HepG2 (cell line): ENCODE measurements around the gene SPG7. TPM values are rescaled to one million over a fixed set of nuclear protein-coding genes. Genes with fewer than 3 reads are reported as not detected.

ENCODE experiments used
- CBX1 ChIP-seq: IDR thresholded peaks from one replicate; pipeline ENCODE4 v1.6.1; 2016; ENCODE audit warnings: antibody characterized with exemption, low read depth
- FOXP4 ChIP-seq: sonication (generic); formaldehyde crosslinking; IDR thresholded peaks from 2 replicates; pipeline ENCODE4 v1.4.0; 2020; ENCODE audit warnings: missing genetic modification reagents
- RBFOX2 ChIP-seq: fragments of 200-400 bp; formaldehyde crosslinking; IDR thresholded peaks from 2 replicates; pipeline ENCODE4 v1.6.1; 2017; ENCODE audit warnings: low read depth, mild to moderate bottlenecking, low read length
- REL ChIP-seq: sonication (generic); formaldehyde crosslinking; conservative IDR thresholded peaks from 2 replicates; pipeline ENCODE4 v1.8.0; 2022; ENCODE audit warnings: mild to moderate bottlenecking, missing genetic modification reagents, moderate library complexity
- TOPORS ChIP-seq: sonication (generic); formaldehyde crosslinking; IDR thresholded peaks from 2 replicates; pipeline ENCODE4 v1.8.0; 2023; ENCODE audit warnings: mild to moderate bottlenecking, missing genetic modification reagents
- XRCC5 ChIP-seq: fragments of 200-400 bp; formaldehyde crosslinking; optimal IDR thresholded peaks from 2 replicates; pipeline ENCODE3; 2017; ENCODE audit warnings: mild to moderate bottlenecking, low read length
- ZBTB7B ChIP-seq: sonication (generic); formaldehyde crosslinking; IDR thresholded peaks from 2 replicates; pipeline ENCODE4 v1.4.0; 2020; ENCODE audit warnings: missing genetic modification reagents
- ZIK1 ChIP-seq: sonication (generic); formaldehyde crosslinking; IDR thresholded peaks from 2 replicates; pipeline ENCODE4 v1.5.0; 2020; ENCODE audit warnings: mild to moderate bottlenecking, low read depth, missing genetic modification reagents, borderline replicate concordance
- ZMYM3 ChIP-seq: sonication (generic); formaldehyde crosslinking; IDR thresholded peaks from 2 replicates; pipeline ENCODE4 v1.5.1; 2020; ENCODE audit warnings: mild to moderate bottlenecking, missing genetic modification reagents
- ZNF430 ChIP-seq: sonication (generic); formaldehyde crosslinking; IDR thresholded peaks from 2 replicates; pipeline ENCODE4 v1.9.0; 2021; ENCODE audit warnings: mild to moderate bottlenecking, missing genetic modification reagents
- ZNF574 ChIP-seq: sonication (generic); formaldehyde crosslinking; IDR thresholded peaks from 2 replicates; pipeline ENCODE4 v1.4.0; 2020; ENCODE audit warnings: missing genetic modification reagents
- ZNF652 ChIP-seq: IDR thresholded peaks from 2 replicates; pipeline ENCODE4 v1.6.1; 2016; ENCODE audit warnings: low read depth, borderline replicate concordance
- ZZZ3 ChIP-seq: sonication (generic); formaldehyde crosslinking; IDR thresholded peaks from 2 replicates; pipeline ENCODE4 v1.4.0; 2020; ENCODE audit warnings: missing genetic modification reagents, mild to moderate bottlenecking, borderline replicate concordance
- polyA plus RNA-seq, 8 experiments: library from polyadenylated mRNA; depleted of rRNA in 3 of 8; stranded (reverse) in 7 of 8; unstranded in 1 of 8; fragments of >200 nt; fragmentation: Illumina TruSeq in 4 of 8; extraction: Trizol in 4 of 8; gene quantifications; 2 replicates each; pipeline versions ENCODE4 v1.2.1 to v1.2.3, GENCODE V29; 2011 to 2016; ENCODE audit warnings: low read depth in 4 of 8, missing spikeins in 1 of 8, mixed read lengths in 1 of 8; ENCODE audit not compliant: insufficient read depth in 1 of 8
- total RNA-seq, 5 experiments: library from RNA; depleted of rRNA; stranded (reverse); fragments of >200 nt; fragmentation: Illumina TruSeq; extraction: Trizol; gene quantifications; 2 replicates each; pipeline ENCODE4 v1.2.3, GENCODE V29; 2016; ENCODE audit warnings: low read depth in 1 of 5
- TF ChIP-seq, protein P1 (sequence below): sonication (generic); formaldehyde crosslinking; IDR thresholded peaks from 2 replicates; pipeline ENCODE4 v1.4.0; 2020; ENCODE audit warnings: missing genetic modification reagents
- TF ChIP-seq, protein P2 (sequence below): sonication (generic); formaldehyde crosslinking; IDR thresholded peaks from 2 replicates; pipeline ENCODE4 v1.8.1; 2023; ENCODE audit warnings: mild to moderate bottlenecking, moderate library complexity, missing genetic modification reagents
- TF ChIP-seq, protein P3 (sequence below): sonication (generic); formaldehyde crosslinking; conservative IDR thresholded peaks from 2 replicates; pipeline ENCODE4 v1.4.0; 2020; ENCODE audit warnings: missing genetic modification reagents
- TF ChIP-seq, protein P4 (sequence below): sonication (generic); formaldehyde crosslinking; IDR thresholded peaks from 2 replicates; pipeline ENCODE4 v1.9.0; 2021; ENCODE audit warnings: missing genetic modification reagents, borderline replicate concordance

The SPG7 gene
- total and polyA plus RNA-seq, 2 of the 13 experiments (the other 11 are each of a cell fraction or from before 2014, with no cell fraction given): 66.0 to 136 TPM

DNA sequence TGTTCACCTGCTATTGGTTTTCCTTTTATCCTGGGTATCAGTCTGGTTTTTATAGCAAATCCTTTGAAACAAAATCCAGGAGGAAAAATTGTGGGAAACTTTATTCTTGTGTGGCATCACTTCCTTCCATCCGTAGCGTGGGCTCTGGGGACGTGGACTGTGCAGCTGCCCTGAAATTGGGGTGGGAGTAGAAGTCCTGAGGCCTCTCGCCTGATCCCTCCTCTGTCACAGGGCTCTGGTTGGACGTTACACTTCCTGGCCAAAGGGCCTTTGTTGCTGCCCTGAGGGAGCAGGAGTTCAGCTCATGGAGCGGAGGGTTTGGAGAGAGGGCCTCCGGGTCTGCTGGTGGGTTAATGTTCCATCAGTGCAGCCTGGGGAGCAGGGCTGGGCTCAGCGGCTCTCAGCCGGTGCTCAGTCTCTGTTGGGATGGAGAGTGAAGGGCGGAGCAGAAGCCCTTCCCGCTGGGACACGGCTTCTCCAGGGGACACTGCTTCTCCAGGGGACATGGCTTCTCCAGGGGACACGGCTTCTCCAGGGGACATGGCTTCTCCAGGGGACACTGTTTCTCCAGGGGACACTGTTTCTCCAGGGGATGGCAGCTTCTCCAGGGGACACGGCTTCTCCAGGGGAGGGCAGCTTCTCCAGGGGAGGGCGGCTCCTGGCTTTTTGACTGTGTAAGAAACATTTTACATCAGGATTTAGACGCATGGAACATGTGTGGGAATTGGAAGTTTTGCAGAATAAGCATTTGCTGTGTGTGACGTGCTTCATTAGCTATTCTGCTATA is 37.0 kb downstream of the SPG7 start (continued):
- TF ChIP-seq ZZZ3 (peak; percentile 55; the same call in 1 of the 2 replicates), ZBTB7B (CRISPR knock-in tag) (peak; percentile 51; the same call in 1 of the 2 replicates), CBX1 (peak; percentile 49), FOXP4 (CRISPR knock-in tag) (peak; percentile 50), RBFOX2 (no peak), ZNF652 (CRISPR knock-in tag) (peak; percentile 37; the same call in 1 of the 2 replicates), REL (CRISPR knock-in tag) (no peak), XRCC5 (peak; percentile 89), ZIK1 (0 out of 2 replicates have a peak, but pooled peaks have one; percentile 10), ZNF574 (CRISPR knock-in tag) (peak; percentile 35), ZMYM3 (CRISPR knock-in tag) (peak; percentile 72), ZNF430 (CRISPR knock-in tag) (peak; percentile 80; the same call in 1 of the 2 replicates), TOPORS (CRISPR knock-in tag) (peak; percentile 62)
- TF ChIP-seq, protein P1, sequence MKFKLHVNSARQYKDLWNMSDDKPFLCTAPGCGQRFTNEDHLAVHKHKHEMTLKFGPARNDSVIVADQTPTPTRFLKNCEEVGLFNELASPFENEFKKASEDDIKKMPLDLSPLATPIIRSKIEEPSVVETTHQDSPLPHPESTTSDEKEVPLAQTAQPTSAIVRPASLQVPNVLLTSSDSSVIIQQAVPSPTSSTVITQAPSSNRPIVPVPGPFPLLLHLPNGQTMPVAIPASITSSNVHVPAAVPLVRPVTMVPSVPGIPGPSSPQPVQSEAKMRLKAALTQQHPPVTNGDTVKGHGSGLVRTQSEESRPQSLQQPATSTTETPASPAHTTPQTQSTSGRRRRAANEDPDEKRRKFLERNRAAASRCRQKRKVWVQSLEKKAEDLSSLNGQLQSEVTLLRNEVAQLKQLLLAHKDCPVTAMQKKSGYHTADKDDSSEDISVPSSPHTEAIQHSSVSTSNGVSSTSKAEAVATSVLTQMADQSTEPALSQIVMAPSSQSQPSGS (CRISPR knock-in tag): 0 out of 2 replicates have a peak, but pooled peaks have one; percentile 5
- TF ChIP-seq, protein P2, sequence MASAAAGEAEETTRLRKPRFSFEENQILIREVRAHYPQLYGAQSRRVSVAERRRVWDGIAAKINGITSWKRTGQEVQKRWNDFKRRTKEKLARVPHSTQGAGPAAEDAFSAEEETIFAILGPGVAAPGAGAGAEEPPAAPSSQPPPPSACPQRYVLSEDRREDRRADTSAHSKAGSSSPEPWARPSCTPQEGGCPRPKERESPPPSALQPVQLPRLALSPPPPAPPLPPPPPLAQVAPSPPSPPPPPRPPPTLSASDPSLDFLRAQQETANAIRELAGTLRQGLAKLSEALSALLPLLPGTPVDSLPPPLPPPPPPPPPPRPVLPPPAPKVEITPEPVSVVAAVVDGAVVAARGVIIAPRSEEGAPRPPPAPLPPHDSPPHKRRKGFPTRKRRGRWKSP (CRISPR knock-in tag): peak; percentile 57; the same call in 1 of the 2 replicates
- TF ChIP-seq, protein P3, sequence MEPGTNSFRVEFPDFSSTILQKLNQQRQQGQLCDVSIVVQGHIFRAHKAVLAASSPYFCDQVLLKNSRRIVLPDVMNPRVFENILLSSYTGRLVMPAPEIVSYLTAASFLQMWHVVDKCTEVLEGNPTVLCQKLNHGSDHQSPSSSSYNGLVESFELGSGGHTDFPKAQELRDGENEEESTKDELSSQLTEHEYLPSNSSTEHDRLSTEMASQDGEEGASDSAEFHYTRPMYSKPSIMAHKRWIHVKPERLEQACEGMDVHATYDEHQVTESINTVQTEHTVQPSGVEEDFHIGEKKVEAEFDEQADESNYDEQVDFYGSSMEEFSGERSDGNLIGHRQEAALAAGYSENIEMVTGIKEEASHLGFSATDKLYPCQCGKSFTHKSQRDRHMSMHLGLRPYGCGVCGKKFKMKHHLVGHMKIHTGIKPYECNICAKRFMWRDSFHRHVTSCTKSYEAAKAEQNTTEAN (CRISPR knock-in tag): no peak
- TF ChIP-seq, protein P4, sequence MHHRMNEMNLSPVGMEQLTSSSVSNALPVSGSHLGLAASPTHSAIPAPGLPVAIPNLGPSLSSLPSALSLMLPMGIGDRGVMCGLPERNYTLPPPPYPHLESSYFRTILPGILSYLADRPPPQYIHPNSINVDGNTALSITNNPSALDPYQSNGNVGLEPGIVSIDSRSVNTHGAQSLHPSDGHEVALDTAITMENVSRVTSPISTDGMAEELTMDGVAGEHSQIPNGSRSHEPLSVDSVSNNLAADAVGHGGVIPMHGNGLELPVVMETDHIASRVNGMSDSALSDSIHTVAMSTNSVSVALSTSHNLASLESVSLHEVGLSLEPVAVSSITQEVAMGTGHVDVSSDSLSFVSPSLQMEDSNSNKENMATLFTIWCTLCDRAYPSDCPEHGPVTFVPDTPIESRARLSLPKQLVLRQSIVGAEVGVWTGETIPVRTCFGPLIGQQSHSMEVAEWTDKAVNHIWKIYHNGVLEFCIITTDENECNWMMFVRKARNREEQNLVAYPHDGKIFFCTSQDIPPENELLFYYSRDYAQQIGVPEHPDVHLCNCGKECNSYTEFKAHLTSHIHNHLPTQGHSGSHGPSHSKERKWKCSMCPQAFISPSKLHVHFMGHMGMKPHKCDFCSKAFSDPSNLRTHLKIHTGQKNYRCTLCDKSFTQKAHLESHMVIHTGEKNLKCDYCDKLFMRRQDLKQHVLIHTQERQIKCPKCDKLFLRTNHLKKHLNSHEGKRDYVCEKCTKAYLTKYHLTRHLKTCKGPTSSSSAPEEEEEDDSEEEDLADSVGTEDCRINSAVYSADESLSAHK (CRISPR knock-in tag): no peak
